GM21619 (cell line): ENCODE data around the gene MS4A2.
"Not testable (repeated sequence)": the region's sequence is repeated elsewhere in the genome, so short reads cannot be mapped to it uniquely, and the experiment has no call there.

Experiments used
- ATAC-seq: cut with Tn5 transposase; IDR thresholded peaks from one replicate; pipeline ENCODE4 v1.9.1; 2021; ENCODE audit not compliant: unreplicated experiment

MS4A2 gene

DNA sequence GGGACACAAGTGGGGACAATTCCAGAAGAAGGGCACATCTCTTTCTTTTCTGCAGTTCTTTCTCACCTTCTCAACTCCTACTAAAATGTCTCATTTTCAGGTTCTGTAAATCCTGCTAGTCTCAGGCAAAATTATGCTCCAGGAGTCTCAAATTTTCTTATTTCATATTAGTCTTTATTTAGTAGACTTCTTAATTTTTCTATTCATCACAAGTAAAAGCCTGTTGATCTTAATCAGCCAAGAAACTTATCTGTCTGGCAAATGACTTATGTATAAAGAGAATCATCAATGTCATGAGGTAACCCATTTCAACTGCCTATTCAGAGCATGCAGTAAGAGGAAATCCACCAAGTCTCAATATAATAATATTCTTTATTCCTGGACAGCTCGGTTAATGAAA lies at the start of gene MS4A2:
MS4A2 (plus strand) TSS at position 301 of the 400 bp plus-strand sequence. CDS start 102 bp downstream, outside the sequence.
- ATAC-seq = no peak

DNA sequence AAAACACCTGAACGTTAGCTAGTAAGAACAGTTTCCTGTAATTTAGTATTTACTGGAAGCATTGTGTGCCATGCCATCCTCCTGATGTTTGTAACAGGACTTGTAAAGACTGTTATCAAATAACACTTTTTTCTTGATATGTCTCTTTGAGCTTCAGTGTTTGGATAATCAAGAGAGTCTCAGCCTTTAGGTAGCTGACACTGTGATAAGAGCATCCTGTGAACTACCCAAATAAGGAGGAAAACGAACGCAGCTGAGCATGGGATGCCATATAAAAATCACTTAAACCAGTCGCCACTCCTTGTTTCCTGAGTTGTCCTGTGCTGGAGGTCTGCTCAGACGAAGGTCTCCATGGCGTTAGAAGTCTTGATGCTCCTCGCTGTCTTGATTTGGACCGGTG lies 48.4 kb upstream of the MS4A2 start, which contains the start of gene OOSP2:
OOSP2 (plus strand) TSS at position 301 of the 400 bp plus-strand sequence; CDS start at position 352, 51 bp downstream.
- no peak for ATAC-seq

DNA sequence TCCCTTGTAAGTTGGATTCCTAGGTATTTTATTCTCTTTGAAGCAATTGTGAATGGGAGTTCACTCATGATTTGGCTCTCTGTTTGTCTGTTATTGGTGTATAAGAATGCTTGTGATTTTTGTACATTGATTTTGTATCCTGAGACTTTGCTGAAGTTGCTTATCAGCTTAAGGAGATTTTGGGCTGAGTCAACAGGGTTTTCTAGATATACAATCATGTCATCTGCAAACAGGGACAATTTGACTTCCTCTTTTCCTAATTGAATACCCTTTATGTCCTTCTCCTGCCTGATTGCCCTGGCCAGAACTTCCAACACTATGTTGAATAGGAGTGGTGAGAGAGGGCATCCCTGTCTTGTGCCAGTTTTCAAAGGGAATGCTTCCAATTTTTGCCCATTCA lies 38.0 kb upstream of the MS4A2 start:
- not testable (repeated sequence) for ATAC-seq

DNA sequence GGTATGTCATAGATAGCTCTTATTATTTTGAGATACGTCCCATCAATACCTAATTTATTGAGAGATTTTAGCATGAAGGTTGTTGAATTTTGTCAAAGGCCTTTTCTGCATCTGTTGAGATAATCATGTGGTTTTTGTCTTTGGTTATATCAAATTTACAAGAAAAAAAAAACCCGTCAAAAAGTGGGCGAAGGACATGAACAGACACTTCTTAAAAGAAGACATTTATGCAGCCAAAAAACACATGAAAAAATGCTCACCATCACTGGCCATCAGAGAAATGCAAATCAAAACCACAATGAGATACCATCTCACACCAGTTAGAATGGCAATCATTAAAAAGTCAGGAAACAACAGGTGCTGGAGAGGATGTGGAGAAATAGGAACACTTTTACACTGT lies 37.6 kb upstream of the MS4A2 start:
- ATAC-seq = not testable (repeated sequence)

DNA sequence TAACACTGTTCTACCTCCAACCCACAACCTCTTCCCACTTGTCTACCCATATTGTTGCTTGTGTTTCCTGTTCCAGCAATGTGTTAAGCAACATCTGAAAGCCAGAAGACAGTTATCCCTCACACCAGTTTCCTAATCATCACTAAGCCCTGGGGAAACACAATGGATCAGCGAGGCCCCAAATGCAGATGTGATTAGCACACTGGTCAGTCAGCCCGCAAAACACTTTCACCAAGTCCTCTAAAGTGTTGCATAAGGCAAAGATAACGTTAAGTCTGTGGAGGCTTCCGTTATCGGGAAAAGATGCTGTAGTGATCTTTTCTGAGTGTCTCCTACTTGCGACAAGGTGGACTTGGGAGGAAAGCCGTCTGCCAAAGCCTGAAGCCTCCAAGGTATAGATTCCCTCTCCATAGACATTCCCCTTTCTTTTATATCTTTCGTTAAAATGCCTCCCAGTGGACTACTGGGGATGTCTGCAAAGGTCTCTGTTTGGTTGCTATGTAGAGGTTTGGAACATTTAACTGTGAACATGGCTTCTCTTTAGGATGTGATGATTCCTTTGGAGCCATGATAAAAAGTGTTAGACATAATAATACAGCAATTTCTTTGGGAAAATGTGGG lies 32.0 kb upstream of the MS4A2 start, which contains the start of gene MS4A3:
MS4A3 (plus strand) TSS at position 317 of the 621 bp plus-strand sequence. CDS start 4,496 bp downstream, outside the sequence.
- ATAC-seq = no peak

DNA sequence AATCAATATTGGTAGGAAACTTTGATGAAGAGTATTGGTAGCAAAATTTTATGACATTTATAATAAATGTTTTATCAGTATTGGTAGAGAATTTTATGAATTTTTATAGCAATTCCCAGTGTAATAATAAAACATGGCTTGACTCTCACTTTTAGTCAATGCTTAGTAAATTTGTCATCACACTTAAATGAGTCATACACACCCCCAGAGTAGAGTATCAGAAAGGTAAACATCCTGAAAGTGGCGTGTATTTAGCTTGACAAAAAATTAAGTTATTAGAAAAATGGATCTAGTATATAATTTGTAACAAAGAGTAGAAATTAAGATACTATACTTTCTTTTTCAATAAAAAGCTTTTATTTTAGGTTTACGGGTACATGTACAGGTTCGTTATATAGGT lies 29.4 kb upstream of the MS4A2 start:
- no peak for ATAC-seq

DNA sequence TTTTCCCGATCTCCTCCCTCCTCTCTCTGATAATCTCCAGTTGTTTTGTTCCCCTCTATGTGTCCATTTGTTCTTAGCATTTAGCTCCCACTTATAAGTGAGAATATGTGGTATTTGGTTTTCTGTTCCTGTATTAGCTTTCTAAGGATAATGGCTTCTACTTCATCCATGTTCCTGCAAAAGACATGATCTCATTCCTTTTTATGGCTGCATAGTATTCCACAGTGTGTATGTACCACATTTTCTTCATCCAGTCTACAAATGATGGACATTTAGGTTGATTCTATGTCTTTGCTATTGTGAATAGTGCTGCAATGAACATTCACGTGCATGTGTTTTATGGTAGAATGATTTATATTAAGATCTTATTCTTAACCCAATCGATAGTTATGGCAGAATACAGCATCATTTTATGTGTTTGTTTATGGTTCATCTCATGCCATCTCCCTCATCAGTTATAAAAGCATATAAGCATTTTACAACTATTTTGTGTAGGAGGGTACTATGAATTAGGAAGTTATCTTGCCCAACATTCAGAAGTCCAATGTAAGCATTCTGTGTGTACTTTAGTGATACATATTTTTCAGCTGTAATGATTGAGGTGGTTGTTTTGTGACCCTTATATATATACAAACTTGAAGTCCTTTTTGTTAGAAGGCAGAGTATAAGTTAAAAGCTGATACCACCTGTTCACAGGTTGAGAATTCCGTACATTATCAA lies 28.8 kb upstream of the MS4A2 start:
- ATAC-seq = no peak

DNA sequence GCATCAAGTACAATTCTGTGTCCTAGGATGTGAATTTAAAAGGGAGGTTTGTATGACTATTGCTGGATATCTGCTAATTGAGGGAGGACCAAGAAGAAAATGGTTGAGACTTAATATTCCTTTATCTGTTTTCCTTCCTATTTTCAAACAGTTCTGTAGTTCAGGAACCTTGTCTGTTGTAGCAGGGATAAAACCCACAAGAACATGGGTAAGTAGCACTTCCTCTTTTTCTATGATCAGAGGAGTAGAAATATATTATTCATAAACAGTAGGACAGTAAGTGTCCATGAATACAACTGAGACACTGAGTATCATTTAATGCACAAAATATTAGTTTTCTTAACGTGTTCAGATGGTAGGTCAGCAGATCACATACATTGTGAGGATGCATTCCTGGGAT lies 24.4 kb upstream of the MS4A2 start:
- ATAC-seq = no peak

DNA sequence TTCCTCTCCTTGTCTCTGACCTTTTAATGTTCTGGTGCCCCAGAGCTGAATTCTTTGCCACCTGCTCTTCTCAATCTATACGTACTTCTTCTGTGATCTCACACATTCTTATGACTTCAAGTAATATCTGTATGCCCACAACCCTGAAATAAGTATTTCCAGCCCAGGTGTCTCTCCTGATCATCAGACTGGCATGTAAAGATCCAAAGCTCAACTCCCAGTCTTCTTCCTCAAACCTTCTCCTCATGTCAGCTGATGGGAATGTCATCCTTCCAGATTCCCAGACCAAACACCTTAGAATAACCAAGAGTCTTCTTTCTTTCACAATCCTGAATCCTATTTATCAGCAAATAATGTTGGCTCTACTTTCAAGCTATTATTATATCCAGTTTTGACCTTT lies 22.7 kb upstream of the MS4A2 start:
- ATAC-seq = no peak

DNA sequence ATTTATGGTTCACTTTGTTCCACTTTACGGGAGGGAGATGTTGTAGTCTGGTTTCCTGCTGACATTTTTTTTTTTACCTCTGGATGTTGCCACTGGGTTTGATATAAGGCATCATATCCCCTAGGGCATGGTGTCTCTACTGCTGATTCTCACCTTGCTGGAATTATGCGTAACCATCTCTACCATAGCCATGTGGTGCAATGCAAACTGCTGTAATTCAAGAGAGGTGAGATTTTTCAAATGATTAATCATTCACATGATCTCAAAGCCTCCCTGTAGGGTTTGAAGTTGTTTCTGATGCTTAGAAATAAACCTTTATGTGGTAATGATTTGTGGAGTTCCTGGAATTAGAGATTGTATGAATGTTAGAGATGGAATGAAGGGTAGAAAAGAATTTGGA lies 19.0 kb upstream of the MS4A2 start:
- ATAC-seq = no peak

DNA sequence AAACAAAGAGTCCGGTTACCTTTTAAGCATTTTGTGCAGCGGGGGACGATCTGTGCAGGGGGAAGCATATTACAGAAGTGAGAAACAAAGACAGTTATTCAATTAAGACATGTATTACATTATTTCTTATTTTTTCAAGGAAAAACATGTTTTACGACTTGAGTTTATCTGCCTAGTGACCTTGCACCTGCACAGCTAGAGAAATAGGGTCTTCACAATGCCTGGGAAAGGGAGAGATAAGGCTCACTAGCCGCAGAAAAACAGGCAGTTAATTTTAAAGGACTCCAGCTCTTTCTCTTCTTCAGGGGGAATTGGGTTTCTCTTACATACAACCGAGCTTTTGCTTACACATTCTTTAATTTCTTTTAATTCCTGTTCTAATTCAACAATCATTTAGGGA lies 16.8 kb upstream of the MS4A2 start:
- not testable (repeated sequence) for ATAC-seq

DNA sequence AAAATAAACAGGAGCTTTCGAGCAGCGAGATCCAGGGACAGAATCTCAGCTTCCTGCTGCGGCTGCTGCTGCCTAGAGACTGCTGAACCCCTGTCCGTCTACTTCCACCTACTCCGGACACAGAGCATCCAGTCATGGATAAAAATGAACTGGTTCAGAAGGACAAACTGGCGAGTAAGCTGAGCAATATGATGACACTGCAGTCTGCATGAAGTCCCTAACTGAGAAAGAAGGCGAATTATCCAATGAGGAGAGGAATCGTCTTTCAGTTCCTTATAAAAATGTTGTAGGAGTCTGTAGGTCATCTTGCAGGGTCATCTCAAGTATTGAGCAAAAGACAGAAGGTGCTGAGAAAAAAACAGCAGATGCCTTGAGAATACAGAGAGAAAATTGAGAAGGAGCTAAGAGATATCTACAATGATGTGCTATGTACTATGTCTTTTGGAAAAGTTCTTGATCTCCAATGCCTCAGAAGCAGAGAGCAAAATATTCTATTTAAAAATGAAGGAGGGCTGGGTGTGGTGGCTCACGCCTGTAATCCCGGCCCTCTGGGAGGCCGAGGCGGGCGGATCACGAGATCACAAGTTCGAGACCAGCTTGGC lies 11.1 kb upstream of the MS4A2 start:
- ATAC-seq = no peak

DNA sequence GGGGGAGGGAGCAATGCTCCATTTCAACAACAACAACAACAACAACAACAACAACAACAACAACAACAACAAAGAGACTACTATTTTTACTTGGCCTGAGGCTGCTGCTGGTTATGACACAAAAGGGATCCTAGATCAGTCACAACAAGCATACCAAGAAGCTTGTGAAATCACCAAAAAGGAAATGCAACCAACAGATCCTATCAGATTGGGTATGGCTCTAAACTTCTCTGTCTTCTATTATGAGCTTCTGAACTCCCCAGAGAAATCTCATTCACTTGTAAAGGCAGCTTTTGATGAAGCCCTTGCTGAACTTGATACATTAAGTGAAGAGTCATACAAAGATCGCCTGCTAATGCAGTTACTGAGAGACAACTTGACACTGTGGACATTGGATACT lies 10.5 kb upstream of the MS4A2 start:
- no peak for ATAC-seq

DNA sequence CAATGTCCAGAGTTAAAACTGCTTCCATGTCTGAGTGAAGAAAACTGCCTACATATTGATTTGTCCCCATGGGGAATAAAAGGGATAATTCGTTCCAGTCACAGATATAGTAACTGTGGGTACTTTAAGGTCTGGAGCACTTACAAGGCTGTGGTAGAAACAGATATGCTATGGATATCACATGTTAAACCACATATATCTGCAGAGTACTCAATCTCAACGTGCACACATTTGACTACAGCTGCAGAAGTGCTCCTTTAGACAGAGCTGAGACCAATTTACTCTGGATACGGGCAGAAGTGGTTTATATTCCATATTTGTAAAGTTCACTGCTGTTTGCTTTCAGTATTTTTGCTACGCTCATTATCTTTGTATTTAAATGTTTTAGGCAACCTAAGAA lies 9.7 kb upstream of the MS4A2 start:
- no peak for ATAC-seq

DNA sequence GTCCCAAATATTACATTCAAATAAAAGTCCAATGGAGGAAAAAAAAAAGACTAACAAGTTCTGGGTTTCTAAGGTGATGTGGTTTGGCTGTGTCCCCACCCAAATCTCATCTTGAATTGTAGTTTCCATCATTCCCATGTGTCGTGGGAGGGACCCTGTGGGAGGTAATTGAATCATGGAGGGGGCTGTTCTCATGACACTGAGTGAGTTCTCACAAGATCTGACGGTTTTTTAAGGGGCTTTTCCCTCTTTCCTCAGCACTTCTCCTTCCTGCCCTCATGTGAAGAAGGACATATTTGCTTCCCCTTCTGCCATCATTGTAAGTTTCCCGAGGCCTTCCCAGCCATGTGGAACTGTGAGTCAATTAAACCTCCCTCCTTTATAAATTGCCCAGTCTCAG lies 7.9 kb upstream of the MS4A2 start:
- ATAC-seq = no peak

DNA sequence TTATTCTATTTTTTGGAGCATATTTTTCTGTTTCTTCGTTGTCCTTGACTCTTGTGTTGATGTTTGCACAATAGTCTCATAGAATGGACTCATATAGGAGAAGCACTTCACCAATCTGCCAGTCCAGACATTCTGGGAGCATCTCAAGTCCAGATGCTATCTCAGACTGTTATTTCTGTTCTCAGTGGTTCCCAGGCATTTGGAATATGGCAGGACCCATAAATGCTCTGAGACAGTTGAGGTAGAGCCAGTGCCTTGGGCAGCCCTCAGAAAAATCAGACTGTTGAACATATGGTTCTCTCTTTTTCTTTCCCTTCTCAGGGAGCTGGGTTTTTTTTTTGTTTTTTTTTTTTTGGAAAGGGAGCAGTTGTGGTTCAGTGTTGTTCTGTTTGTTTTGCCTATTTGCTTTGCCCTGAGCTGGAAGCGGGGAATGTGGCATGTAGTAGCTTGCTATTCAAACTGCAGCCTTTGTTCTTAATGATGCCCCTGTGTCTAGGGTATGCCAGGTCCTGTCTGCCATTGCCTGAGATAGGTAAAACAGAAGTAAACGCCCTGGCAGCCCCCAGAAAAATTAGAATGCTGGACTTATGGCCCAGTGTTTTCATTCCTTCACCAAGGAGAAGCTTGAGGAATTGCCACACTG lies 3.7 kb upstream of the MS4A2 start:
- ATAC-seq = no peak

DNA sequence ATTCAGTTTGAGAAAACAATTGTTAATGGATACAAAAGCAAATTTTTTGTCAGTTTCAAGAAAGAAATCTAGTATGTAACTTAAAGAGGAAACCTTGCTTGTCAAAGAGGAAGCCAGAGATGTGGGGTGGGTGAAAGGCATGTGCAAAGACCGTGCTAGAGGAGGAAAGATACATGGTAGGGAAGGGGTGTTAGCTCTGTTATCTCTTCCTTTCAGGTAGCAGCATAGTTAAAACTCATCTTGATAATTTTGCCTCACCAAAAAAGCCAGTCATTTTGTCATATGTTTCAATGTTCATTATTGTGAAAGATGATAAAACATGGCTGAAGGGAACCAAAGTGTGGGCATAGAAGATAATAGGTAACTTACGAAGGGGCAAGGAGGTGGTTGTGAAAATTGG lies 2.6 kb upstream of the MS4A2 start:
- ATAC-seq = no peak

DNA sequence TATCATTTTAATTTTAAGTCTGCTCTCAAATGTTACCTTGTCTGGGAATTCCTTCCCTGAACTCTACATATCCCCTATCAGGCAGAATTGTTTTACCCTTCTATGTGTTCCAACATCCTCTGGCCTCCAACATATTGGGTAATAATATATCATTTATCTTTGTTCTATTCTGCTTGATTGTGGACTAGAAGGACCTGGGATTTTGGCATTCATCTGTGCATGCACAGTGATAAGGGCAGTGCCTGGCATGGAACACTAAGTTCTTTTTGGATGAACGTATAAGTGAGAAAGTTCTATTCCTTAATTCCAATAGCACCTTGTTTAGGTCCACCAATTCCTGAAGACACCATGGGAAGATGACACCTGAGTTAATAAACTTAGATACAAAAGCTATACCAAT lies 1.2 kb upstream of the MS4A2 start:
- ATAC-seq = no peak

DNA sequence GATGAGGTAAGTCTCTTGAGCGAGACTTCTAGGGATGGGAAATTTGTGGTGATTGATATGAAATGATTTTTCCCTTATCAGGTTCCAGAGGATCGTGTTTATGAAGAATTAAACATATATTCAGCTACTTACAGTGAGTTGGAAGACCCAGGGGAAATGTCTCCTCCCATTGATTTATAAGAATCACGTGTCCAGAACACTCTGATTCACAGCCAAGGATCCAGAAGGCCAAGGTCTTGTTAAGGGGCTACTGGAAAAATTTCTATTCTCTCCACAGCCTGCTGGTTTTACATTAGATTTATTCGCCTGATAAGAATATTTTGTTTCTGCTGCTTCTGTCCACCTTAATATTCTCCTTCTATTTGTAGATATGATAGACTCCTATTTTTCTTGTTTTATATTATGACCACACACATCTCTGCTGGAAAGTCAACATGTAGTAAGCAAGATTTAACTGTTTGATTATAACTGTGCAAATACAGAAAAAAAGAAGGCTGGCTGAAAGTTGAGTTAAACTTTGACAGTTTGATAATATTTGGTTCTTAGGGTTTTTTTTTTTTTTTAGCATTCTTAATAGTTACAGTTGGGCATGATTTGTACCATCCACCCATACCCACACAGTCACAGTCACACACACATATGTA lies 7.1 kb downstream of the MS4A2 start:
- no peak for ATAC-seq

DNA sequence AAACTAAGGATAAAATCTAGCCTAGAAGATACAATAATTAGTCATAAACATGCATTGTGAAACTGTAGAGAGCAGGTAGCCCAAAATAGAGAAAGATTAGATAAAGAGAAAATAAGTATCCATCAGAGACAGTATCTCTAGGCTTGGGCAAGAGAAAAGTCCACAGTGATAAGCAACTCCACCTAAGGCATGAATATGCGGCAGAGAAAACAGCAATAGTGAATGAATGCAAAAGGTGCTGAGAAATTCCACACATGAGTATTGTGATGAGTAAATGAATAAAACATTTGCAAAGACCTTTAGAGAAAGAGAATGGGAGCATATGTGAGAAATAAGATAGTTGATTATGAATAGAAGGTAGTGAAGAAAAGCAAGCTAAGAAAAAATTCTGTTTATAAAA lies 8.7 kb downstream of the MS4A2 start:
- no peak for ATAC-seq

DNA sequence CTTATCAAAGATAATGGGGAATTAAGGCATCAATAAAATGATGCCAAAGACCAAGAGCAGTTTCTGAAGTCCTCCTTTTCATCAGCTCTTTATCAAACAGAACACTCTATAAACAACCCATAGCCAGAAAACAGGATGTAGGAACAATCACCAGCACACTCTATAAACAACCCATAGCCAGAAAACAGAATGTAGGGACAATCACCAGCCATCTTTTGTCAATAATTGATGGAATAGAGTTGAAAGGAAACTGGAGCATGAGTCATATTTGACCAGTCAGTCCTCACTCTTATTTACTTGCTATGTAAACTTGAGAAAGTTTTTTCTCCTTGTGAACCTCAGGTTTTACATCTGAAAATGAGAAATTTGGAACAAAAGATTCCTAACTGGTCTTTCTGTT lies 10.0 kb downstream of the MS4A2 start:
- ATAC-seq = peak; percentile 96
